ENCODE measurements around the gene CENPE.

Gene CENPE

GRCh38 chr4:103073792-103074438 is 124.2 kb downstream of the CENPE start:
- Histone ChIP-seq H3K18ac (ENCODE audit: low read length) (no peak overlapping the region), H3K36me3 (replicated peaks in 1 of 2; ENCODE audit: control insufficient read depth in 2 of 2, insufficient read depth in 2 of 2, low read length in 2 of 2) (peaks cover 0 to 3% of the 10 kb centered on the region in 2 donors), H2BK120ac (ENCODE audit: low read depth, low read length) (no peak overlapping the region), H3K4me2 (ENCODE audit: insufficient read depth, low read length, poor library complexity, severe bottlenecking) (no peak overlapping the region), H3K23ac (ENCODE audit: low read depth, low read length, poor library complexity) (no peak overlapping the region), H3K27me3 (ENCODE audit: control insufficient read depth in 3 of 3, insufficient read depth in 3 of 3, low read depth in 1 of 3, low read length in 3 of 3) (no peaks in the 10 kb centered on the region), H3K4me1 (ENCODE audit: control insufficient read depth in 2 of 2, insufficient read depth in 1 of 2, low read depth in 1 of 2, low read length in 2 of 2) (peaks cover 2 to 3% of the 10 kb centered on the region in 2 donors), H3K14ac (ENCODE audit: low read length) (no peak overlapping the region), H3K79me1 (ENCODE audit: low read depth, low read length) (no peaks in the 10 kb centered on the region), H3K9ac (ENCODE audit: low read depth, low read length, poor library complexity) (no peak overlapping the region), H4K8ac (ENCODE audit: low read depth, low read length) (no peak overlapping the region), H2AK5ac (ENCODE audit: low read depth, low read length) (no peak overlapping the region), H2BK12ac (ENCODE audit: low read length) (no peak overlapping the region), H3K27ac (replicated peaks; ENCODE audit: low read length) (no peak overlapping the region), H3K4ac (ENCODE audit: low read length) (no peak overlapping the region), H2AFZ (ENCODE audit: low read length) (no peak overlapping the region), H3K9me3 (replicated peaks in 1 of 2; ENCODE audit: control insufficient read depth in 2 of 2, insufficient read depth in 1 of 2, low read depth in 1 of 2, low read length in 2 of 2) (peaks cover 0 to 6% of the 10 kb centered on the region in 2 donors), H4K91ac (ENCODE audit: low read depth, low read length, poor library complexity) (no peak overlapping the region), H2BK5ac (ENCODE audit: low read length) (no peak overlapping the region), H3K4me3 (ENCODE audit: low read length in 2 of 2) (no peak overlapping the region), H2BK15ac (ENCODE audit: low read length) (no peak overlapping the region)
- no peak for DNase-seq (ENCODE audit: low spot score)
- no CpG with 5 or more reads among the region's 2 CpGs for WGBS, 2 donors (ENCODE audit: extremely low coverage in 2 of 2, insufficient read length in 2 of 2, insufficient replicate concordance in 1 of 2)

- H3K9ac ChIP-seq (ENCODE audit: low read depth, low read length, poor library complexity), result no peak overlapping the region
- H2AFZ ChIP-seq (ENCODE audit: low read length), result no peak overlapping the region
- no peak overlapping the region for H2BK15ac ChIP-seq (ENCODE audit: low read length)
- H3K4me2 ChIP-seq (ENCODE audit: insufficient read depth, low read length, poor library complexity, severe bottlenecking), result no peak overlapping the region
- no peak overlapping the region for H3K27ac ChIP-seq (replicated peaks; ENCODE audit: low read length)
- DNase-seq (ENCODE audit: low spot score), result no peak
- no peaks in the 10 kb centered on the region for H3K9me3 ChIP-seq (replicated peaks in 1 of 2; ENCODE audit: control insufficient read depth in 2 of 2, insufficient read depth in 1 of 2, low read depth in 1 of 2, low read length in 2 of 2)
- H2BK12ac ChIP-seq (ENCODE audit: low read length), result no peak overlapping the region
- H3K4me3 ChIP-seq (ENCODE audit: low read length in 2 of 2), result no peak overlapping the region
- no peak overlapping the region for H3K18ac ChIP-seq (ENCODE audit: low read length)
- no peaks in the 10 kb centered on the region for H3K4me1 ChIP-seq (ENCODE audit: control insufficient read depth in 2 of 2, insufficient read depth in 1 of 2, low read depth in 1 of 2, low read length in 2 of 2)
- H3K79me1 ChIP-seq (ENCODE audit: low read depth, low read length), result no peaks in the 10 kb centered on the region
- no peaks in the 10 kb centered on the region for H3K27me3 ChIP-seq (ENCODE audit: control insufficient read depth in 3 of 3, insufficient read depth in 3 of 3, low read depth in 1 of 3, low read length in 3 of 3)
- no peak overlapping the region for H2BK120ac ChIP-seq (ENCODE audit: low read depth, low read length)
- no peak overlapping the region for H4K91ac ChIP-seq (ENCODE audit: low read depth, low read length, poor library complexity)
- H3K23ac ChIP-seq (ENCODE audit: low read depth, low read length, poor library complexity), result no peak overlapping the region
- no peak overlapping the region for H2AK5ac ChIP-seq (ENCODE audit: low read depth, low read length)
- no peak overlapping the region for H4K8ac ChIP-seq (ENCODE audit: low read depth, low read length)
- H3K14ac ChIP-seq (ENCODE audit: low read length), result no peak overlapping the region
- no CpG with 5 or more reads among the region's 2 CpGs for WGBS, 2 donors (ENCODE audit: extremely low coverage in 2 of 2, insufficient read length in 2 of 2, insufficient replicate concordance in 1 of 2)
- peaks cover 0 to 16% of the 10 kb centered on the region in 2 donors for H3K36me3 ChIP-seq (replicated peaks in 1 of 2; ENCODE audit: control insufficient read depth in 2 of 2, insufficient read depth in 2 of 2, low read length in 2 of 2)
- H3K4ac ChIP-seq (ENCODE audit: low read length), result no peak overlapping the region
- no peak overlapping the region for H2BK5ac ChIP-seq (ENCODE audit: low read length)
Measured at GRCh38 chr4:103067841-103068547, 130.1 kb downstream of the CENPE start.

GRCh38 chr4:103060453-103061148 is 137.5 kb downstream of the CENPE start:
- Histone ChIP-seq H3K9me3 (replicated peaks in 1 of 2; ENCODE audit: control insufficient read depth in 2 of 2, insufficient read depth in 1 of 2, low read depth in 1 of 2, low read length in 2 of 2) (no peaks in the 10 kb centered on the region), H2BK15ac (ENCODE audit: low read length) (no peak overlapping the region), H2AK5ac (ENCODE audit: low read depth, low read length) (no peak overlapping the region), H4K8ac (ENCODE audit: low read depth, low read length) (no peak overlapping the region), H3K4ac (ENCODE audit: low read length) (no peak overlapping the region), H3K14ac (ENCODE audit: low read length) (no peak overlapping the region), H3K4me1 (ENCODE audit: control insufficient read depth in 2 of 2, insufficient read depth in 1 of 2, low read depth in 1 of 2, low read length in 2 of 2) (no peaks in the 10 kb centered on the region), H3K27me3 (ENCODE audit: control insufficient read depth in 3 of 3, insufficient read depth in 3 of 3, low read depth in 1 of 3, low read length in 3 of 3) (no peaks in the 10 kb centered on the region), H3K4me2 (ENCODE audit: insufficient read depth, low read length, poor library complexity, severe bottlenecking) (no peak overlapping the region), H3K4me3 (ENCODE audit: low read length in 2 of 2) (no peak overlapping the region), H3K9ac (ENCODE audit: low read depth, low read length, poor library complexity) (no peak overlapping the region), H2AFZ (ENCODE audit: low read length) (no peak overlapping the region), H3K18ac (ENCODE audit: low read length) (no peak overlapping the region), H2BK5ac (ENCODE audit: low read length) (no peak overlapping the region), H4K91ac (ENCODE audit: low read depth, low read length, poor library complexity) (no peak overlapping the region), H2BK120ac (ENCODE audit: low read depth, low read length) (no peak overlapping the region), H3K79me1 (ENCODE audit: low read depth, low read length) (no peaks in the 10 kb centered on the region), H2BK12ac (ENCODE audit: low read length) (no peak overlapping the region), H3K23ac (ENCODE audit: low read depth, low read length, poor library complexity) (no peak overlapping the region), H3K27ac (replicated peaks; ENCODE audit: low read length) (no peak overlapping the region), H3K36me3 (replicated peaks in 1 of 2; ENCODE audit: control insufficient read depth in 2 of 2, insufficient read depth in 2 of 2, low read length in 2 of 2) (peaks cover 0 to 9% of the 10 kb centered on the region in 2 donors)
- WGBS, 2 donors (ENCODE audit: extremely low coverage in 2 of 2, insufficient read length in 2 of 2, insufficient replicate concordance in 1 of 2), result no CpG with 5 or more reads among the region's 2 CpGs
- no peak for DNase-seq (ENCODE audit: low spot score)
